Loucy (cell line): ENCODE measurements around the gene JAZF1.

Experiments
- H2AFZ ChIP-seq: fragments of 200-600 bp; sonication (generic); 2 replicates; pipeline ENCODE4 v1.6.0; 2016; ENCODE audit warnings: antibody characterized with exemption, mild to moderate bottlenecking, low read length, moderate library complexity
- H3F3A ChIP-seq: fragments of 200-600 bp; 2 replicates; pipeline ENCODE4 v1.6.0; 2016; ENCODE audit warnings: antibody characterized with exemption, low read depth, mild to moderate bottlenecking
- H3K27me3 ChIP-seq: fragments of 200-600 bp; sonication (generic); 2 replicates; pipeline ENCODE4 v1.6.1; 2014; ENCODE audit warnings: low read length, mild to moderate bottlenecking; ENCODE audit not compliant: insufficient read depth, poor library complexity, severe bottlenecking
- H3K36me3 ChIP-seq: fragments of 200-600 bp; sonication (generic); 2 replicates; pipeline ENCODE4 v1.6.1; 2016; ENCODE audit warnings: low read length; ENCODE audit not compliant: insufficient read depth
- H3K4me1 ChIP-seq: fragments of 200-600 bp; sonication (generic); 2 replicates; pipeline ENCODE4 v1.5.1; 2014; ENCODE audit warnings: low read length, mild to moderate bottlenecking; ENCODE audit not compliant: insufficient read depth, poor library complexity, severe bottlenecking
- H3K4me2 ChIP-seq: fragments of 200-600 bp; sonication (generic); 2 replicates; pipeline ENCODE4 v1.6.0; 2014; ENCODE audit warnings: antibody characterized with exemption, low read length, low read depth, mild to moderate bottlenecking; ENCODE audit not compliant: poor library complexity, severe bottlenecking
- H3K4me3 ChIP-seq: fragments of 200-600 bp; sonication (generic); 2 replicates; pipeline ENCODE4 v1.5.1; 2014; ENCODE audit warnings: low read length, mild to moderate bottlenecking, mixed read lengths; ENCODE audit not compliant: poor library complexity, severe bottlenecking
- H3K79me2 ChIP-seq: fragments of 200-600 bp; sonication (generic); 2 replicates; pipeline ENCODE4 v1.6.1; 2014; ENCODE audit warnings: low read length; ENCODE audit not compliant: insufficient read depth
- H3K9ac ChIP-seq: fragments of 200-600 bp; sonication (generic); 2 replicates; pipeline ENCODE4 v1.6.0; 2014; ENCODE audit warnings: mild to moderate bottlenecking, low read depth, low read length, moderate library complexity; ENCODE audit not compliant: poor library complexity, severe bottlenecking
- H3K9me2 ChIP-seq: fragments of 200-600 bp; sonication (generic); replicated peaks from 2 replicates; pipeline ENCODE4 v1.6.1; 2016; ENCODE audit warnings: low read depth, low read length, mixed read lengths
- H3K9me3 ChIP-seq: fragments of 200-600 bp; sonication (generic); 2 replicates; pipeline ENCODE4 v1.6.1; 2014; ENCODE audit warnings: mild to moderate bottlenecking, antibody characterized with exemption, low read length, low read depth; ENCODE audit not compliant: insufficient read depth
- H4K20me1 ChIP-seq: fragments of 200-600 bp; sonication (generic); 2 replicates; pipeline ENCODE4 v1.6.0; 2014; ENCODE audit warnings: antibody characterized with exemption, low read length, mild to moderate bottlenecking; ENCODE audit not compliant: insufficient read depth, poor library complexity, severe bottlenecking
- CTCF ChIP-seq: fragments of 200-600 bp; sonication (generic); conservative IDR thresholded peaks from 2 replicates; pipeline ENCODE4 v1.5.1; 2014; ENCODE audit warnings: mild to moderate bottlenecking, antibody characterized with exemption, low read length
- EZH2phosphoT487 ChIP-seq: fragments of 200-600 bp; IDR thresholded peaks from 2 replicates; pipeline ENCODE4 v1.6.1; 2018; ENCODE audit warnings: antibody characterized with exemption, mild to moderate bottlenecking, moderate library complexity, borderline replicate concordance

Gene JAZF1

GRCh38 chr7:27939893-27940292 lies 240.7 kb downstream of the JAZF1 start:
- H3K79me2 ChIP-seq, result no peaks in the 10 kb centered on the region
- no peak overlapping the region for H3K4me2 ChIP-seq
- H3F3A ChIP-seq, result no peaks in the 10 kb centered on the region
- no peaks in the 10 kb centered on the region for H3K4me1 ChIP-seq
- H2AFZ ChIP-seq, result no peak overlapping the region
- H4K20me1 ChIP-seq, result no peaks in the 10 kb centered on the region
- H3K9me2 ChIP-seq, result no peaks in the 10 kb centered on the region
- H3K9me3 ChIP-seq, result no peaks in the 10 kb centered on the region
- H3K27me3 ChIP-seq, result no peaks in the 10 kb centered on the region
- H3K36me3 ChIP-seq, result peaks cover 3% of the 10 kb centered on the region; the same call in 1 of the 2 replicates
- no peak for TF ChIP-seq EZH2phosphoT487
- no peak for TF ChIP-seq CTCF
- H3K4me3 ChIP-seq, result no peak overlapping the region
- H3K9ac ChIP-seq, result no peak overlapping the region

GRCh38 chr7:27936768-27937102 lies 243.9 kb downstream of the JAZF1 start:
- Histone ChIP-seq H3K79me2 (no peaks in the 10 kb centered on the region), H3K27me3 (no peaks in the 10 kb centered on the region), H2AFZ (no peak overlapping the region), H3K4me2 (no peak overlapping the region), H3K9me3 (no peaks in the 10 kb centered on the region), H3K4me3 (no peak overlapping the region), H3K9ac (no peak overlapping the region), H3K36me3 (peaks cover 3% of the 10 kb centered on the region; the same call in 1 of the 2 replicates), H4K20me1 (no peaks in the 10 kb centered on the region), H3K4me1 (peaks cover 12% of the 10 kb centered on the region), H3F3A (no peaks in the 10 kb centered on the region), H3K9me2 (no peaks in the 10 kb centered on the region)
- TF ChIP-seq CTCF (no peak), EZH2phosphoT487 (no peak)

GRCh38 chr7:27936047-27936767 lies 244.4 kb downstream of the JAZF1 start:
- no peaks in the 10 kb centered on the region for H3F3A ChIP-seq
- H3K9me3 ChIP-seq, result no peaks in the 10 kb centered on the region
- H3K9me2 ChIP-seq, result no peaks in the 10 kb centered on the region
- H3K27me3 ChIP-seq, result no peaks in the 10 kb centered on the region
- no peak overlapping the region for H3K4me3 ChIP-seq
- TF ChIP-seq EZH2phosphoT487 (no peak), CTCF (no peak)
- no peaks in the 10 kb centered on the region for H3K79me2 ChIP-seq
- peaks cover 12% of the 10 kb centered on the region for H3K4me1 ChIP-seq
- H3K9ac ChIP-seq, result no peak overlapping the region
- no peak overlapping the region for H3K4me2 ChIP-seq
- no peak overlapping the region for H2AFZ ChIP-seq
- H4K20me1 ChIP-seq, result no peaks in the 10 kb centered on the region
- peaks cover 3% of the 10 kb centered on the region; the same call in 1 of the 2 replicates for H3K36me3 ChIP-seq
